ENCODE results near the gene NEO1. TPM values are rescaled to one million over a fixed set of nuclear protein-coding genes. Genes with fewer than 3 reads are reported as not detected.

The NEO1 gene, protein sequence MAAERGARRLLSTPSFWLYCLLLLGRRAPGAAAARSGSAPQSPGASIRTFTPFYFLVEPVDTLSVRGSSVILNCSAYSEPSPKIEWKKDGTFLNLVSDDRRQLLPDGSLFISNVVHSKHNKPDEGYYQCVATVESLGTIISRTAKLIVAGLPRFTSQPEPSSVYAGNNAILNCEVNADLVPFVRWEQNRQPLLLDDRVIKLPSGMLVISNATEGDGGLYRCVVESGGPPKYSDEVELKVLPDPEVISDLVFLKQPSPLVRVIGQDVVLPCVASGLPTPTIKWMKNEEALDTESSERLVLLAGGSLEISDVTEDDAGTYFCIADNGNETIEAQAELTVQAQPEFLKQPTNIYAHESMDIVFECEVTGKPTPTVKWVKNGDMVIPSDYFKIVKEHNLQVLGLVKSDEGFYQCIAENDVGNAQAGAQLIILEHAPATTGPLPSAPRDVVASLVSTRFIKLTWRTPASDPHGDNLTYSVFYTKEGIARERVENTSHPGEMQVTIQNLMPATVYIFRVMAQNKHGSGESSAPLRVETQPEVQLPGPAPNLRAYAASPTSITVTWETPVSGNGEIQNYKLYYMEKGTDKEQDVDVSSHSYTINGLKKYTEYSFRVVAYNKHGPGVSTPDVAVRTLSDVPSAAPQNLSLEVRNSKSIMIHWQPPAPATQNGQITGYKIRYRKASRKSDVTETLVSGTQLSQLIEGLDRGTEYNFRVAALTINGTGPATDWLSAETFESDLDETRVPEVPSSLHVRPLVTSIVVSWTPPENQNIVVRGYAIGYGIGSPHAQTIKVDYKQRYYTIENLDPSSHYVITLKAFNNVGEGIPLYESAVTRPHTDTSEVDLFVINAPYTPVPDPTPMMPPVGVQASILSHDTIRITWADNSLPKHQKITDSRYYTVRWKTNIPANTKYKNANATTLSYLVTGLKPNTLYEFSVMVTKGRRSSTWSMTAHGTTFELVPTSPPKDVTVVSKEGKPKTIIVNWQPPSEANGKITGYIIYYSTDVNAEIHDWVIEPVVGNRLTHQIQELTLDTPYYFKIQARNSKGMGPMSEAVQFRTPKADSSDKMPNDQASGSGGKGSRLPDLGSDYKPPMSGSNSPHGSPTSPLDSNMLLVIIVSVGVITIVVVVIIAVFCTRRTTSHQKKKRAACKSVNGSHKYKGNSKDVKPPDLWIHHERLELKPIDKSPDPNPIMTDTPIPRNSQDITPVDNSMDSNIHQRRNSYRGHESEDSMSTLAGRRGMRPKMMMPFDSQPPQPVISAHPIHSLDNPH (N-terminal part only)
- 100 to 1,000 TPM; 108 to 130 TPM for total RNA-seq

DNA sequence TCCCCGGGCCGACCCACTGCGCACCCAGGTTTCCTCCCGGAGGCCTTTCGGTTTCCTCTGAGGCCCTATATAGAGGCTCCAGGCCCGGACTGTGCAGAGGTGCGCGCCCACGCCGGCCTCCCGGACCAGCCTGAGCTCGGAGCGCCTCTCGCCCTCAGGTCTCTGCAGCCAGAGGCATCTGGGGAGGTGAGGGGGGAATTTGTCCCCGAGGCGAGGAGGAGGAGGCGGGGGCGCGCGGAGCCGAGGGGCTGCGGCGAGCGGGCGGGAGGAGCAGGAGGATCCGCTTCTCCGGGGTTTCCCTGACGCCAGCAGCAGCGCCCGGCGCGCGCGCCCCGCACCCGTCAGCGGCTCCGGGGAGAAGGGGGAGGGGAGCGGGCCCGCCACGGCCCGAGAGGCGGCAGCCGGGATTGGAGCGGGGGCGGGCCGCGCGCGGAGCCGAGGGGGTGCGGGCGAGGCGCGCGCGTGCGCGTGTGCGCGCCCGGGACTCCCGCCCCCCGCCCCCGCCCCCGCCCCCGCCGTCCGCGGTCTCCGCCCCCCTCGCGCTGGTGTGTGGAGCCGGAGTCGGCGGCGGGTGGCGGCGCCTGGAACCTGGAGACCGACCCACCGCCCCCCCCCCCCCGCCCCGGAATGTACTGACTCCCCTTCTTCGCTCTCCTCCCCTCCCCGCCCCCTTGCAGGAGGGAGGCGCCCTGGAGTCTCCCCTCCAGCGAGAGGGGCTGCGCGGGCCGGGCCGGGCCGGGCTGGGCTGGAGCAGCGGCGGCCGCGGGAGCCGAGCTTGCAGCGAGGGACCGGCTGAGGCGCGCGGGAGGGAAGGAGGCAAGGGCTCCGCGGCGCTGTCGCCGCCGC lies at the start of gene NEO1:
NEO1 (plus strand) TSS at position 657 of the 846 bp plus-strand sequence. CDS start 213 bp downstream, outside the sequence.
- no peaks in the 10 kb centered on the region for H3K27me3 ChIP-seq
- H3K36me3 ChIP-seq, result no peaks in the 10 kb centered on the region
- TF ChIP-seq, protein P1, sequence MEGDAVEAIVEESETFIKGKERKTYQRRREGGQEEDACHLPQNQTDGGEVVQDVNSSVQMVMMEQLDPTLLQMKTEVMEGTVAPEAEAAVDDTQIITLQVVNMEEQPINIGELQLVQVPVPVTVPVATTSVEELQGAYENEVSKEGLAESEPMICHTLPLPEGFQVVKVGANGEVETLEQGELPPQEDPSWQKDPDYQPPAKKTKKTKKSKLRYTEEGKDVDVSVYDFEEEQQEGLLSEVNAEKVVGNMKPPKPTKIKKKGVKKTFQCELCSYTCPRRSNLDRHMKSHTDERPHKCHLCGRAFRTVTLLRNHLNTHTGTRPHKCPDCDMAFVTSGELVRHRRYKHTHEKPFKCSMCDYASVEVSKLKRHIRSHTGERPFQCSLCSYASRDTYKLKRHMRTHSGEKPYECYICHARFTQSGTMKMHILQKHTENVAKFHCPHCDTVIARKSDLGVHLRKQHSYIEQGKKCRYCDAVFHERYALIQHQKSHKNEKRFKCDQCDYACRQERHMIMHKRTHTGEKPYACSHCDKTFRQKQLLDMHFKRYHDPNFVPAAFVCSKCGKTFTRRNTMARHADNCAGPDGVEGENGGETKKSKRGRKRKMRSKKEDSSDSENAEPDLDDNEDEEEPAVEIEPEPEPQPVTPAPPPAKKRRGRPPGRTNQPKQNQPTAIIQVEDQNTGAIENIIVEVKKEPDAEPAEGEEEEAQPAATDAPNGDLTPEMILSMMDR (IDR thresholded peaks at IDR 0.05), result no peak
- intact Hi-C loops (cut with DNase I), result no loop called here
- H3K4me3 ChIP-seq, result peak within 1 kb of the TSS; percentile 74
- peak within 1 kb of the TSS; percentile 82 to 96 for H3K9ac ChIP-seq (ENCODE audit: low read depth in 2 of 2, low read length in 2 of 2)
- peak; percentile 87 for DNase-seq
- H3K4me1 ChIP-seq, result peaks cover 3% of the 10 kb centered on the region
- no peaks in the 10 kb centered on the region for H3K9me3 ChIP-seq
- H3K27ac ChIP-seq, result peak within 1 kb of the TSS; percentile 93

DNA sequence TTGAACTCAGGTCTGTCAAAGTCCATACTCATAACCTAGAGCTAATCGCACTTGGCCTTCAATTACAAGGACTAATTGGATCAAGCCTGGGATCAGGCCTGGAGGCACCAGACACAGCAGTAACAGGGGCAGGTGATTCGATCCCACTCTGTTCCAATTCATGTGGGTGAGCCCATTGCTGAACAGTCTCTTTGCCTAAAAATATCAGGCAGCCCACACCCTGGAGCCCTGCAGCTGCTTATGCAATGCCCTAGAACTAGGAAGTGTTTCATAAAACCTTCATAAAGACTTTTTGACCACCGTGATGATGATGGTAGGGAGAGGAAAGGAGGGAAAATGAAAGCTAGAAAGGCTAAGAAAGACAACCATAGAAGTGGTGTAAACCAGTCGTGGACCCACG lies 47.8 kb upstream of the NEO1 start:
- no peaks in the 10 kb centered on the region for H3K9me3 ChIP-seq
- intact Hi-C loops (cut with DNase I), result no loop called here
- TF ChIP-seq, protein P1 (IDR thresholded peaks at IDR 0.05), result no peak
- H3K27ac ChIP-seq, result no peak overlapping the region
- H3K36me3 ChIP-seq, result no peaks in the 10 kb centered on the region
- no peak overlapping the region for H3K4me3 ChIP-seq
- H3K27me3 ChIP-seq, result no peaks in the 10 kb centered on the region
- DNase-seq, result no peak
- no peak overlapping the region for H3K9ac ChIP-seq (ENCODE audit: low read depth in 2 of 2, low read length in 2 of 2)
- no peaks in the 10 kb centered on the region for H3K4me1 ChIP-seq

DNA sequence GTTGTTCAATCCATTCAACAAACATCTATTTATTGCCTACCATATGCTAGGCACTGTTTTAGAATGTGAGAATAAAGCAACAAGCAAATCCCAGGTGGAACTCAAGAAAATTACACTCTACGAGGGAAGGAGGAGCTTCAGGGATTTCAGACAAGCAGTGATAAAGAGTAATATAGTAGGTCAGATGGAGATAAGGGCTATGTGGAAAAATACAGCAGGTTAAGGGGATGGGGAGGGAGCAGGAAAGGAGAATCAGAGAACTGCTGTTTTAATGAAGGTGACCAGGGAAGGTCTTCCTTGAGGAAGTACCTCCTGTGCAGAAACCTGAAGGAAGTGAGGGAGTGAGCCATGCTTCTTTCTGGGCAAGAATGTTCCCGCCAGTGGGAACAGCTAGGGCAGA lies 47.2 kb upstream of the NEO1 start:
- no peak overlapping the region for H3K9ac ChIP-seq (ENCODE audit: low read depth in 2 of 2, low read length in 2 of 2)
- no peaks in the 10 kb centered on the region for H3K36me3 ChIP-seq
- intact Hi-C loops (cut with DNase I), result no loop called here
- H3K4me1 ChIP-seq, result no peaks in the 10 kb centered on the region
- H3K4me3 ChIP-seq, result no peak overlapping the region
- DNase-seq, result no peak
- H3K27me3 ChIP-seq, result no peaks in the 10 kb centered on the region
- H3K27ac ChIP-seq, result no peak overlapping the region
- no peaks in the 10 kb centered on the region for H3K9me3 ChIP-seq
- TF ChIP-seq, protein P1 (IDR thresholded peaks at IDR 0.05), result no peak

DNA sequence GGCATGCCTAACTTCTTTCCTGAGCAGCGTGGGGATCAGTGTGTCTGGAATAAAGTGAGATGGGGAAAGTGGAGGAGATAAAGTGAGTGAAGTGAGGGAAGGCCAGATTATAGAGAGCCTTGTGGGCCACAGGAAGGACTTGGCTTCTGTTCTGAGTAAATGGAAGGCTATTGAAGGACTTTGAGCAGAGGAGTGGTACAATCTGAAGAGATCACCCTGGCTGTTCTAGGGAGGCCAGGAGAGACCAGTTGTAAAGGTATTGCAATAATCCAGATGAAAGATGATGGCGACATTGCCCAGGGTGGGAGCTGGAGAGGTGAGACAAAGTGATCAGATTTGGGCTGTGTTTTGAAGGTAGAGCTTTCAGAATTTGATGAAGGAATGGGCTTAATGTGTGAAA lies 46.8 kb upstream of the NEO1 start:
- intact Hi-C loops (cut with DNase I), result no loop called here
- Histone ChIP-seq H3K9ac (ENCODE audit: low read depth in 2 of 2, low read length in 2 of 2) (no peak overlapping the region), H3K36me3 (no peaks in the 10 kb centered on the region), H3K4me3 (no peak overlapping the region), H3K27ac (no peak overlapping the region), H3K9me3 (no peaks in the 10 kb centered on the region), H3K27me3 (no peaks in the 10 kb centered on the region), H3K4me1 (no peaks in the 10 kb centered on the region)
- TF ChIP-seq, protein P1 (IDR thresholded peaks at IDR 0.05), result no peak
- no peak for DNase-seq

Measured in colonic mucosa (tissue), 4 donors.